Measurements from ENCODE around the gene MZT2B. TPM values are rescaled to one million over a fixed set of nuclear protein-coding genes. Genes with fewer than 3 reads are reported as not detected.
"Not testable (repeated sequence)": the region's sequence is repeated elsewhere in the genome, so short reads cannot be mapped to it uniquely, and the experiment has no call there.

The MZT2B gene
- total RNA-seq, 1 experiment from 2014 or later, result 169 TPM

DNA sequence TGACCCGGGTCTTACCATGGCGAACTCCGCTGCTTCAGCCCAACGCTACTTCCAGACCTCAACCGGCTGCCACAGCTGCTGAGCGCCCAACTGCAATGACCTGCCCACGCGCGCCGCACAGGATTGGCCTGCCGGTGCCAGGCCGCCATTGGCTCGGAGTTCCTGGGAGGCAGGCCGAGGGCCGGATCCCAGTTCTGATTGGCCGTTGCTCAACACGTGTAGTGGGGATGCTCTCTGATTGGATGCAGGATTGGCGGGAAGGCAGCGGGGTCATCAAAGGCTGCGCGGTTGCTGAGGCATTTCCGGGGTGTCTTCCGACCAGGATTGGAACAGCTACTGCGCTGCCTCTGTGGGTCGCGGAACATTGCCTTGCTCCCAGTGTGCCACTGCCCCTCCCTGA, 16.3 kb downstream of the MZT2B start, which contains the start of gene TUBA3E:
TSS of gene TUBA3E (minus strand) at position 97 of the 400 bp plus-strand sequence. CDS start at position 18, 79 bp downstream.
- no peak for DNase-seq (ENCODE audit: extremely low read depth, low read depth)

DNA sequence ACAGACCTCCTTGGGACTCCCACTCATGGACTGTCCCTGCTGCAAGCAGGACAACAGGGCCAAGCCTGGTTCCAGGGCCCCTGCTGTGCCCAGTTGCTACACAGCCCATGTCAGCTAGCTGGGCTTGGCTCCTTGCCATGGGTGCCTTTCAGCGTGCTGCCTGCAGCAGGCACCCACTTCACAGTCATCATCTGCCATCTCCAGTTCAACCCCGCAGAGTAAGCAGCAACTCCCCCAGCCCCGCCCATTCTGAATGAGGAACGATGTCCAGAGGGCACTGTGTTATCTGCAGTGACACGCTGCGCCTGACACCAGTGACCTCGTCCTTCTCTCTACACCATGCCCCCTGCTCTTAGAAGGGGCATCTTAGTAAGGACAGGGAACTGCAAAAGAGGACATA, 20.5 kb downstream of the MZT2B start:
- DNase-seq (ENCODE audit: extremely low read depth, low read depth), result not testable (repeated sequence)

DNA sequence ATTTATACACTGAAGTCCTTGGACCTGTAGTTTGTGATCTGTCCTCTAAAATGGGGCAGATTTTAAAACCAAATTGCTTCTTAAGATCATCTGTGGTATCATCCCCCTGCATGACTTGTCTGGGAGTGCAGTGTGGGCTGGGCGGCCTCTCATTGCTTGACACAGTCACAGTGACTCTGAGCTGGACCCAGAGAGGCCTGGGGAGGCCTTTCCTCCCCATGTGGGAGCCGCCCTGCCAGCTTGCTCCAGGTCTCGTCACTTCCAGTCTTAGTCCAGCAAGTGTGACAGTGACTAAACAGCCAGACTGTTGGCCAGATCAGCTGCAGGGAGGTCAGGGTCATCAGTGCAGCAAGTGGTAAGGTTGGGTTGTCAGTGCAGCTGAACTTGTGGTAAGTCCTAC, 21.1 kb downstream of the MZT2B start:
- not testable (repeated sequence) for DNase-seq (ENCODE audit: extremely low read depth, low read depth)

DNA sequence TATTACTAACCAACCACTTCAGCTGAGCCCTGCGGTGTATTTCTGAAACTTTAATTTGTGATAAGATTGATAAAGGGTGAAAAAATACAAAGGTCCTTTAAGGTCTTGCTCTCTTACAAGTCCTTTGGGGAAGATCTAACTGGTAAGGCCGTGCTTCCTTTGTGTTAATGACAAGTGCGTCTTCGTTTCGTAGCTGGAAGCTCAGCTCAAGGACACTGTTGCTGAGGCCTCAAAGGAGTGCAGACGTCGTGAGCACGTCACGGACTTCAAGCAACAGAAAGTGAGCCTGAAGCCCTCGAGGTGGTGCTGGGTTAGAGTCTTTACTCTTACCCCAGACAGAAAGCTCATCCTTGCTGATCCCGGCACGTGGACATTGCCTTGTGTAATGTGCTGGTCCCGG, 25.0 kb downstream of the MZT2B start:
- DNase-seq (ENCODE audit: extremely low read depth, low read depth), result not testable (repeated sequence)

DNA sequence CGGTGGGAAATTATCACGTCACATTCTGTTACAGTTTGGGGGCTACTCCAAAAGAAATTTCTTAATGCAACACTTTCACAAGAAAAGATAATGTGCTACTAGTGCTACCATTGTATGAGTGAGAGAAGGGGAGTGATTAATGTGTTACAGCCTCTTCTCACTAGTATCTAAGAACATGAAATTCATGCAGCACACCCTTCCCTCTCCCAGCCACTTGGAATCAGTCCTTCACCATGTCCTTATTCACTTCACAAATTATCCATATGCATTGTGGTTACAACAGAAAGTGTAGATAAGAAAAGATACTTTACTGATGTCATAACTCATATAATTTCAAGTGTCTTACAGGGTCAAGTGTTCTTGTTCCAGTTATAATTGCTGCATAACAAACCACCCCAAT, 37.1 kb downstream of the MZT2B start:
- not testable (repeated sequence) for DNase-seq (ENCODE audit: extremely low read depth, low read depth)

DNA sequence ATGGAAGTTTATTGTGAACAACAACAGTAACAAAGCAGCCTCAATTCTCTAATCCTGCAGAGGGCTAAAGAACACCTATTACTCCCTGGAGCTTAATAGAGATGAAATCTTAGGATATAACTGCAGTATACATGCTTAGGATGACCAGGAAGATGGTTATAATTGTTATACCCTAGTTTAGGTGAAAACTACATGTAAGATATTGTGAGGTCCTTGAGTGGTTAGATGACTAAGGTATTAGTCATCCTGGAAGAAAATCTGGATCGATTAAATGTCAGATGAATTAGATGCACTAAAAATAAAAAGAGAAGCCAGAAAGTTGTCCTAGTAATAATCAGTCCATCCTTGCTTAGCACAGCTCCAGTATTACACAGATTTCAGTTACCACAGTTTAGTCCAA, 38.4 kb downstream of the MZT2B start:
- DNase-seq (ENCODE audit: extremely low read depth, low read depth), result not testable (repeated sequence)

DNA sequence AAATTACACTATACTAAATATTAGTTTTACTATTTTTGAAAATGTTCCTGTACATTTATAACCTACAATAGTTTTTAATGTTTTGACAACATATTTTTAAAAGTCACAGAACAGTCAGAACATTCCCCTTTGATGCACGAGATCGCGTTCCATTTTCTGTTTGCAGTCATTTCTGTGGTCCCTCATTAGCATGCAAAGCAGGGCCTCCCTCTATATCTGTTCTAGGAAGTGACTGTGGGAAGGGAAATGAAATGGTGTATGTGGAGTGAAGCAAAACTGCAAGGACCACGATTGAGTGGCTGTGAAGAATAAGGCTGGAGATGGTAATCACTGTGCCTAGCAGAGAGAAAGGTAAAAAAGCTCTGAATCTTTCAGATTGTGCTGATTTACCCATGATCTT, 40.5 kb downstream of the MZT2B start:
- DNase-seq (ENCODE audit: extremely low read depth, low read depth), result not testable (repeated sequence)

DNA sequence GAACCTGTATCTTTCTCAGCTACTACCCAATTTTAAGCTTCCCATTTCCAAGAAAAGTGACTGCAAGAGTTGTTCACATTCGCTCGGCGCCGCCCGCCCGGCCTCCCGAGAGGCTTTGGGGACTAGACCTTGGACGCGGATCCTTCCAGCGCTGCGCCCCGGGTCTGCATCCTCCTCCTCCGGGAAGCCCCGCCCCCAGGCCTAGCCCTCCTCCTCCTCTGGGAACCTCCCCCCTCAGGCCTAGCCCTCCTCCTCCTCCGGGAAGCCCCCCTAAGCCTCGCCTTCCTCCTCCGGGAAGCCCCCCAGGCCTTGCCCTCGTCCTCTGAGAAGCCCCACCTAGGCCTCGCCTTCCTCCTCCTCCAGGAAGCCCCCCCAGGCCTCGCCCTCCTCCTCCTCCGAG, 45.9 kb downstream of the MZT2B start:
- not testable (repeated sequence) for DNase-seq (ENCODE audit: extremely low read depth, low read depth)

DNA sequence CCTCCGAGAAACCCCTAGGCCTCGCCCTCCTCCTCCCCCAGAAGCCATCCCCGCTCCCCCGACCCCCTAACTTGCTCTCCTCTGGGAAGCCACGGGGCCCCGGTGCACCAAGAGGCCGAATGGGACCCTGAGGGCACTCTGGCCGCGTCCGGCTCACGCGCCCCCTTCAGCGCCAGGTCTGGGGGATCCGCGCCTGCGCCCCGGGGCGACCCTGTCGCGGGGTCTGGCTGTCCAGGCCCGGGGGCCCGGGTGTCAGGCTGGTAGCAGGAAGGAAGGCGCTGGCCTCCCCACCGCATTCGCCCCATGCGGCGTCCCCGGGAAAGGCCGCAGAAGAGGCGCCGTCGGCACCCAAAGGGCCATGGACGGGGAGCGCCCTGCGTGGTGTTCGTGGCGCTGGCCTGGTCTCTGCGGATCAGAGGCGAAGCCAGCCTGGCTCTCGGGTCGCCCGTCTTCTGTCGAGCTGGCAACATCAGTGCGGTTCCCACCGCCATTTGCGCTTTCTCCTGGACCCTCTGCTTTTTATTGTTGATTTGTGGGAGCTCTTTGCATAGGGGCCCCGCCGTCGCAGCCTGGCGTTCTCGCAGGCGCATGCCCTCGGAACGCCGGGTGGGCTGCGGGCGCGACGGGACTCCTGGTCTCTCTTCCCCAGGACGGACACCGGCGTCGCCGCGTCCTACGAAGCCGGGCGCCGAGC, 46.6 kb downstream of the MZT2B start:
- not testable (repeated sequence) for DNase-seq (ENCODE audit: extremely low read depth, low read depth)

DNA sequence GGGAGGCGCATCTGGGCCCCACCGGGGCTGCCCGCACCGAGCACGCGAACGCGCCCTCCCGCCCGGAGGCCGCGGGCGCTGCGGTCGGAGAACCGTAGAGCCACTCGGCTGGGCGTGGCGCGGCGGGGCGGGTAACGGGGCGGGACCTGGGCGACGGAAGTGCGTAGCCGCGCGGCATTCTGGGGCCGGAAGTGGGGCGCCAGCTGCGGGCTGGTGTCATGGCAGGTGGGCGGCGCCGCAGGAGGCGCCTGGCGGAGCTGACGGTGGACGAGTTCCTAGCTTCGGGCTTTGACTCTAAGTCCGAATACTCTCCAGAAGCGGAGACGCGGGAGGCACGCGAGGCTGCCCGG, 47.1 kb downstream of the MZT2B start:
- not testable (repeated sequence) for DNase-seq (ENCODE audit: extremely low read depth, low read depth)

DNA sequence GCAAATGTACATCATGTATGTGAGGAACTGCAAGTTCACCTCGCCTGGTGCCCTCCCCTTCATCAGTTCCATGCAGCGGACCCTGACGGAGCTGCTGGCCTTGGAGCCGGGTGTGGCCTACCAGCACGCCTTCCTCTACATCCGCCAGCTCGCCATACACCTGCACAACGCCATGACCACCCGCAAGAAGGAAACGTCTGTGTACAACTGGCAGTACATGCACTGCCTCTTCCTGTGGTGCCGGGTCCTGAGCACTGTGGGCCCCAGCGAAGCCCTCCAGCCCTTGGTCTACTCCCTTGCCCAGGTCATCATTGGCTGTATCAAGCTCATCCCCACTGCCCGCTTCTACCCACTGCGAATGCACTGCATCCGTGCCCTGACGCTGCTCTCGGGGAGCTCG, 48.3 kb downstream of the MZT2B start:
- DNase-seq (ENCODE audit: extremely low read depth, low read depth), result not testable (repeated sequence)

DNA sequence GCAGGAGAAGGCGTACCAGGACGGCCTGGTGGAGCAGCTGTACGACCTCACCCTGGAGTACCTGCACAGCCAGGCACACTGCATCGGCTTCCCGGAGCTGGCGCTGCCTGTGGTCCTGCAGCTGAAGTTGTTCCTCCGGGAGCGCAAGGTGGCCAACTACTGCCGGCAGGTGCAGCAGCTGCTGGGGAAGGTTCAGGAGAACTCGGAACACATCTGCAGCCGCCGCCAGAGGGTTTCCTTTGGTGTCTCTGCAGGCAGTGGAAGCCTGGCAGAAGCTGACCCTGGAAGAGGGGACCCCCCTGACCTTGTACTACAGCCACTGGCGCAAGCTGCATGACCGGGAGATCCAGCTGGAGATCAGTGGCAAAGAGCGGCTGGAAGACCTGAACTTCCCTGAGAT, 48.8 kb downstream of the MZT2B start:
- DNase-seq (ENCODE audit: extremely low read depth, low read depth), result not testable (repeated sequence)

DNA sequence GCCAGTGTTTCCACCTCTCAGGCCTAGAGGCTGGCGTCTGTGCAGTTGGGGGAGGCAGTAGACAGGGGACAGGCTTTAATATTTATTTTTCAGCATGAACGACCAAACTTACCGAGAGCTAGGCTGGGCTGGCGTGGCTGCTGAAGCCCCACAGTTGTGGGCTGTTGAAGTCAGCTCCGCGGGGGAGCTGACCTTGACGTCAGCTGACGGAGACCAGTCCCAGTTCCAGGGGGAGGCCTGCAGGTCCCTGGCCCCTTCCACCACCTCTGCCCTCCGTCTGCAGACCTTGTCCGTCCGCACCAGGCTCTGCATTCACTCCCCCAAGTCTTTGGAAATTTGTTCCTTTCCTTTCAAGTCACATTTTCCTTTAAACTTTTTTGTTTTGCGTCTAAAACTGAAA, 49.6 kb downstream of the MZT2B start:
- DNase-seq (ENCODE audit: extremely low read depth, low read depth), result no peak

DNA sequence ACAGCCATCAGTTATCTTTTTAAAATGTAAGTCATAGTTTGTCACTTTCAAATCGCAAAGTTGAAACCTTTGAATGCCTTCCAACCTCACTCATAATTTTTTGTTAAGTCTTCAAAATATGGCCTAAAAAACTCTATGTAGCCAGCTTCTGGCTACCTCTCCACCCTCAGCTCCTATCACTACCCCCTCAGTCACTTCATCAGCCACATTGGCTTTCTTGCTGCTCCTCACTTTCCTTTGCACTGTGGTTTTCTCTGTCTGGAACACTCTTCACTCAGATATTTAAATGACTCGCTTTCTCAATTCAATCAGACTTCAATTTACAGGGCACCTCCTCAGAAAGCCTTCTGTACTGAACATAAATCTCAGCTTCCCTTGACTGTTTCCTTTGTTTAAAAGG, 51.0 kb downstream of the MZT2B start:
- DNase-seq (ENCODE audit: extremely low read depth, low read depth), result not testable (repeated sequence)

DNA sequence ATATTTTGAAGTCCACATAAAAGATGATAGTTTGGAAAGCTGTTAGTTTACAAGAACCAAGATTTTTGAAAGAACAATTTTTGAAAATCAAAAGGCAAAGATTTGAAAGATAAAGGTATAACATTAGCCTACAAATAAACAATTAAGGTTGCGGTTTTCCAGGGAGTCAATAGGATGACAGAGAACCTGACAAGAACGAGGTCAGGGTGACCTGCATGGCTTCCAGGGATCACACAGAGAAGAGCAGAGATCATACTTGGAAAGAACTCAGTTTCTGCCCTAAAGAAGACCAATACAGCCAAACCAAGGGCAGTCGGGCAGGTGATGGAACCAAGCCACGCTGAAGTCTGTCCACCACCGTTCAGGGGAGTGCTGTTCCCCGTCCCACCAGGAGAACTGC, 57.5 kb downstream of the MZT2B start:
- DNase-seq (ENCODE audit: extremely low read depth, low read depth), result not testable (repeated sequence)

Other genes with a start within 250 kb of the MZT2B start
- not detected in 2 replicates for gene RAB6C, start 202.6 kb upstream of the MZT2B start, total RNA-seq (2014; rRNA removed; shearing (Covaris generic))
- gene POTEF, start 53.0 kb upstream of the MZT2B start, total RNA-seq (2014; rRNA removed; shearing (Covaris generic)), result not detected in 2 replicates
- gene CCDC74B, start 37.1 kb upstream of the MZT2B start, total RNA-seq (2014; rRNA removed; shearing (Covaris generic)), result 5.5 and 6.6 TPM in 2 replicates
- 35.2 and 36.6 TPM in 2 replicates for gene SMPD4, start 660 bp upstream of the MZT2B start, total RNA-seq (2014; rRNA removed; shearing (Covaris generic))
- not detected in 2 replicates for gene TUBA3E, start 16.2 kb downstream of the MZT2B start, total RNA-seq (2014; rRNA removed; shearing (Covaris generic))
- gene IMP4, start 160.6 kb downstream of the MZT2B start, total RNA-seq (2014; rRNA removed; shearing (Covaris generic)), result 120 and 138 TPM in 2 replicates
- 26.7 and 33.8 TPM in 2 replicates for gene PTPN18, start 173.8 kb downstream of the MZT2B start, total RNA-seq (2014; rRNA removed; shearing (Covaris generic))

Data from NCI-H460 (cell line).